ENCODE results near the gene WRAP73. TPM values are rescaled to one million over a fixed set of nuclear protein-coding genes. Genes with fewer than 3 reads are reported as not detected.

Gene WRAP73
- total and polyA plus RNA-seq, 4 donors = 12.3 to 22.8 (median 14.9) TPM

DNA sequence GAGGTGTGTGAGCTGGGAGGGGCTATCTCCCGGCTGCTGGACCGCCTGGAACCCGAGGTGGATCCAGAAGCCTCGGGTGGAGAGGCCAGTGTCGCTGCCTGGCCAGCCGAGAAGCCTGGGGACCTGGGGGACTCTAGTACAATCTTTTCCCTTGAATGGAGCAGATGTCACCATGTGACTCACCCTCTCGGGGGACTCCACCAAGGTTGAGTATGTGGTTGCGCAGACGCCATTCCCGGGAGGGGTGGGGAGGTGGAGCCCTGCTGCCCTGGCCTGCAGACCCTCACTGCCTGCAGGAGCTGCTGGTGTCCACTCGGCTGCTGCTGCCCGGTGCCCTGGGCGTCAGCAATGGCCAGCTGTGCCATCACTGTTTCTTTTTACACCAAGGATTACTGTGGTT, 42.7 kb upstream of the WRAP73 start:
- H3K4me1 ChIP-seq (ENCODE audit: control insufficient read depth, insufficient read depth, low read length) = peaks cover 28% of the 10 kb centered on the region

DNA sequence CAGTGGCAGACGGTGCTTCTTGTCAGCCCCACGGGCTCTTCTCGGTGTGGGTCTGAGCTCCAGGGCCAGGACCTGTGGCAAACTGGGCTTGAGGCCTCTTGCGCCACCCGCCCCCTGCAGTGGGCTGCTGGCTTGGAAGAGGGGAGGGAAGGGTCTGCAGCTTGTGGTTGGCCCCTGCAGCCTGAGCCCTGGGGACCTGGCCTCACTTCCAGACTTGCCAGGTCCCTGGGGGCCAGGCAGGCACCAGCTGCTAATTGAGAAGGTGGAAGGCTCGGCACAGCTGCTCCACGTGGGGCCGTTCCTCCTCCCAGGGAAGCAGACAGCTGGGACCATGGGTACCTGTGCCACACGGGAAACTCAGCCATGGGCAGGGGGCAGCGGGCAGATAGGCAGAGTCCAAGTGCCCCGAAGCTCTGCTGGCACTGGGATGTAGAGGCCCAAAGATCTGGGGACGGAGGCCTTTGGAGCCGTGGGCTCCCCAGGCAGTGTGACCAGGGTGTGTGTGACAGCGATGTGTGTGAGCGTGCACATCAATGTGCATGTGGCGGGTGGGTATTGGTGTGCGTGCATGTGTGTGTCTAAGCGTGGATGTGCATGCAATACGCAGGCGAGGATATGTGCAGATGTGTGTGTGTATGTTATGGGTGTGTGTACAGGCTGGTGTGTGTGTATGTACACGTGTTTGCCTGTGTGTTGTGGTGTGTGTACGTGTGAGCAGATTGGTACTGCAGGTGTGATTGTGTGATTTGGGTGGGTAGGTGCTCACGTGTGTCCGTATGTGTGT, 41.7 kb upstream of the WRAP73 start:
- no peak for DNase-seq (ENCODE audit: low read depth in 4 of 6, low spot score in 6 of 6)
- Histone ChIP-seq H3K4me1 (ENCODE audit: control insufficient read depth, insufficient read depth, low read length) (peaks cover 27% of the 10 kb centered on the region), H3K4me3 (ENCODE audit: low read depth, low read length) (no peak overlapping the region), H3K9me3 (ENCODE audit: control insufficient read depth, insufficient read depth, low read length) (no peaks in the 10 kb centered on the region), H3K36me3 (ENCODE audit: control insufficient read depth, insufficient read depth, low read length) (peaks cover 7% of the 10 kb centered on the region), H3K27me3 (ENCODE audit: control insufficient read depth, insufficient read depth, low read length) (peaks cover 8% of the 10 kb centered on the region), H3K27ac (ENCODE audit: low read depth, low read length) (no peak overlapping the region)
- WGBS (ENCODE audit: insufficient coverage) = 78% methylated on average over 24 of the region's 24 CpGs

More for the DNA sequence above, 42.7 kb upstream of the WRAP73 start:
- Histone ChIP-seq H3K36me3 (ENCODE audit: control insufficient read depth, insufficient read depth, low read length) (peaks cover 7% of the 10 kb centered on the region), H3K4me3 (ENCODE audit: low read depth, low read length) (no peak overlapping the region), H3K9me3 (ENCODE audit: control insufficient read depth, insufficient read depth, low read length) (no peaks in the 10 kb centered on the region), H3K27me3 (ENCODE audit: control insufficient read depth, insufficient read depth, low read length) (peaks cover 5% of the 10 kb centered on the region), H3K27ac (ENCODE audit: low read depth, low read length) (no peak overlapping the region)
- 65% methylated on average over 13 of the region's 13 CpGs for WGBS (ENCODE audit: insufficient coverage)
- peak in 1 of 6 donors; percentile 22 for DNase-seq (ENCODE audit: low read depth in 4 of 6, low spot score in 6 of 6)

DNA sequence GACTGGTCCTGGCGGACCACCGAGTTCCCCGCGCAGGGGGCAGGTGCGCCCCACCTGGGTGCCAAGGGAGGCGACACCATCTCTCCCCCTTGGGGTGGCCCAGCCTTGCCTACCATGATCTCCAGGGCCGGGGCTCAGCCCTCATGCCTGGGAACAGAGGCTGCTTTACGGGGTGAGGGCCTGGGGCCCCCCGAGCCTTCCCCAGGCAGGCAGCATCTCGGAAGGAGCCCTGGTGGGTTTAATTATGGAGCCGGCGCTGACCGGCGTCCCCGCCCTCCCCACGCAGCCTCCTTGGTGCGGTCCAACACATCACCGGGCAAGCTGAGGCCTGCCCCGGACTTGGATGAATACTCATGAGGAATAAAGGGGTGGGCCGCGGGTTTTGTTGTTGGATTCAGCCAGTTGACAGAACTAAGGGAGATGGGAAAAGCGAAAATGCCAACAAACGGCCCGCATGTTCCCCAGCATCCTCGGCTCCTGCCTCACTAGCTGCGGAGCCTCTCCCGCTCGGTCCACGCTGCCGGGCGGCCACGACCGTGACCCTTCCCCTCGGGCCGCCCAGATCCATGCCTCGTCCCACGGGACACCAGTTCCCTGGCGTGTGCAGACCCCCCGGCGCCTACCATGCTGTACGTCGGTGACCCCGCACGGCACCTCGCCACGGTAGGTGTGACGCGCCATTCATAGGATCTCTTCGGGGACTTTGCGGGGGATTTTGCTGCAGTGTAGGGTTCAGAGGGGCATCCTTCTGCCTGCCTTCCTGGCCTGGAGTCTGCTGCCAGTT, 40.6 kb upstream of the WRAP73 start:
- Histone ChIP-seq H3K27ac (ENCODE audit: low read depth, low read length) (no peak overlapping the region), H3K36me3 (ENCODE audit: control insufficient read depth, insufficient read depth, low read length) (peaks cover 7% of the 10 kb centered on the region), H3K27me3 (ENCODE audit: control insufficient read depth, insufficient read depth, low read length) (peaks cover 6% of the 10 kb centered on the region), H3K9me3 (ENCODE audit: control insufficient read depth, insufficient read depth, low read length) (no peaks in the 10 kb centered on the region), H3K4me3 (ENCODE audit: low read depth, low read length) (no peak overlapping the region), H3K4me1 (ENCODE audit: control insufficient read depth, insufficient read depth, low read length) (peaks cover 18% of the 10 kb centered on the region)
- 88% methylated on average over 45 of the region's 50 CpGs for WGBS (ENCODE audit: insufficient coverage)
- no peak for DNase-seq (ENCODE audit: low read depth in 4 of 6, low spot score in 6 of 6)

DNA sequence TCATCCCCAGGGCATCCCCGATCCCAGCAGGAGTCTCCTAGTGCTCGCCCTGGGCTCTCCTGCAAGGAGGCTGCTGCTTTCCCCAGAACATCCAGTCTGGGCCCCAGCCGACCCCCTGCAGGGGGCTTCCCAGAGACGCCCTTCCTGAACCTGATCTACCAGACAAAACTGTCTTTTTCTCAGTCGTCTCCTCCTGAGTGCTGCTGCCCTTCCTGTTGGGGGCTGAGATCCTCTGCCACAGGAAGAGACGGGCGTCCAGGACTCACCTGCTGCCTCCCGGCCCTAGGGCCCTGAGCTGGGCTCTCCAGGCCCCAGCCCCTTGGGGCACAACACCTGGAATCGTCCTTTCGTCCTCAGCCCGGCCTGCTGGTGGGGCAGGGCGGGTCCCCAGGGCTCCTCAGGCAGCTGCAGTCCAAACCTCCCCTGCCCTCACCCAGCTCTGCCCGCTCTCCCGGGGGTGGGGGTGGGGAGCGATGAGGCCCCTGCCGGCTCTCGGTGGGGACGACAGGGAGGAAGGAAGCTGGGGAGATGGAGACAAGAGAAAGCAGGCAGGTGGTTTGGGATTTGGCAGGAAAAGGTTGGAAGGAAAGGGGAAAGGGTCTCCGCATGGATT, 39.3 kb upstream of the WRAP73 start:
- H3K4me3 ChIP-seq (ENCODE audit: low read depth, low read length) = no peak overlapping the region
- peaks cover 16% of the 10 kb centered on the region for H3K4me1 ChIP-seq (ENCODE audit: control insufficient read depth, insufficient read depth, low read length)
- H3K36me3 ChIP-seq (ENCODE audit: control insufficient read depth, insufficient read depth, low read length) = peaks cover 7% of the 10 kb centered on the region
- DNase-seq (ENCODE audit: low read depth in 4 of 6, low spot score in 6 of 6) = no peak
- H3K9me3 ChIP-seq (ENCODE audit: control insufficient read depth, insufficient read depth, low read length) = no peaks in the 10 kb centered on the region
- no peak overlapping the region for H3K27ac ChIP-seq (ENCODE audit: low read depth, low read length)
- H3K27me3 ChIP-seq (ENCODE audit: control insufficient read depth, insufficient read depth, low read length) = peaks cover 5% of the 10 kb centered on the region
- WGBS (ENCODE audit: insufficient coverage) = 55% methylated on average over 16 of the region's 19 CpGs

DNA sequence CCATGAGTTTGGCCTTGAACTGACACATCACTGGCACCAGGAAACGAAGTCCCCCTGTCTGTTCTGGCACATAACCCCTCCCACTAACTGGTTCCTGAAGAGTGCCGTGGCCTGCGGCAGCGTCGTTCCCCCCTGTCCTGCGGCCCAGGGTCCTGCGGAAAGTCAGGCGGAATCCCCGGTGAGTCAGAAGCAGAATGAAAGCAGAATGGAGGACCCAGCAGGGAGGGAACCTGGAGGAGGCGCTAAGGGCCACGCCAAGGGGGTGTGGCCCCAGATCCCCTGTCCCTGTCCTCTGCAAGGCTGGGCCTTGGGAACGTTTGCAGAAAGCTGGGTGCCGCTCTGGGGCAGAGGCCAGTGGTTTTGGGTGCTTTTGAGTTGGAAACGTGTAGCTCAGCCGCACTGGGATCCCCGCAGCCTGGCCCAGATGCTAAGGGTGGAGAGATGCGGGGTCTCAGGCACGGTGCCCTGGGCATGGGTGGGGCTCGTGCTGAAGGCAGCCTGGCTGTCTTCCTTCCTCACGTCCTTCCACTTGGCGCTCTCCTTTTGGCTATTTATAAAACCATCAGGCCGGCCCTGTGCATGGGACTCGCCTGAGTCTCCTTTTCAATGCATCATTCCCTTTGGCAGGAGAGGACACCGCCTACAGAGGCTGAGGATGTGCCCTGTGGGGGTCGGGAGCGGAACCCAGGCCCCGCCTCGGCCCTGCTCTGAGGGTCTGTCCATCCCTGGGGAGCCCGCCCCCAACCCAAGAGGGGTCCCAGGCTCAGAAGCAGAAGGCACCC, 38.6 kb upstream of the WRAP73 start:
- 53% methylated on average over 28 of the region's 29 CpGs for WGBS (ENCODE audit: insufficient coverage)
- Histone ChIP-seq H3K9me3 (ENCODE audit: control insufficient read depth, insufficient read depth, low read length) (no peaks in the 10 kb centered on the region), H3K4me3 (ENCODE audit: low read depth, low read length) (no peak overlapping the region), H3K36me3 (ENCODE audit: control insufficient read depth, insufficient read depth, low read length) (peaks cover 7% of the 10 kb centered on the region), H3K27me3 (ENCODE audit: control insufficient read depth, insufficient read depth, low read length) (peaks cover 10% of the 10 kb centered on the region), H3K4me1 (ENCODE audit: control insufficient read depth, insufficient read depth, low read length) (peaks cover 23% of the 10 kb centered on the region), H3K27ac (ENCODE audit: low read depth, low read length) (no peak overlapping the region)
- DNase-seq (ENCODE audit: low read depth in 4 of 6, low spot score in 6 of 6) = no peak

DNA sequence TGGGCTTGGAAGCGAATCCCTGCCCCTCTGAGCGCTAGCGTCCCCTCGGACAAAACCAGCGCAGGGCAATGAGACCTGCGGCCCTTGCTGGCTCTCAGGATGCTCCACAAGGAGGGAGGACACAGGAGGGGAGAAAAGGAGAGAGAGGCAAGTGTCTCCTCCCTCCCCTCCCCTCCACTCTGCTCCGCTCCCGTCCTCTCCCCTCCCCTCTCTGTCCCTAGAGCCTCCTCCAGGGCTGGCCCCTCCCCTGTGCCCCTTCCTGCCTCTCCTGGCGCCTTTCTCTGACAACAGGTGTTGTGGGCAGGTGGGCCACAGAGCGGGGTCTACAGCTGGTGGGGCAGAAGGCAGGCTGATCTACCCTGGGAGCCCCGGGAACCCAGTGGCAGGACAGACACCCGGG, 37.6 kb upstream of the WRAP73 start:
- 73% methylated on average over 7 of the region's 12 CpGs for WGBS (ENCODE audit: insufficient coverage)
- H3K36me3 ChIP-seq (ENCODE audit: control insufficient read depth, insufficient read depth, low read length) = peaks cover 7% of the 10 kb centered on the region
- no peak for DNase-seq (ENCODE audit: low read depth in 4 of 6, low spot score in 6 of 6)
- H3K4me3 ChIP-seq (ENCODE audit: low read depth, low read length) = no peak overlapping the region
- H3K4me1 ChIP-seq (ENCODE audit: control insufficient read depth, insufficient read depth, low read length) = peaks cover 17% of the 10 kb centered on the region
- no peak overlapping the region for H3K27ac ChIP-seq (ENCODE audit: low read depth, low read length)
- no peaks in the 10 kb centered on the region for H3K9me3 ChIP-seq (ENCODE audit: control insufficient read depth, insufficient read depth, low read length)
- peaks cover 13% of the 10 kb centered on the region for H3K27me3 ChIP-seq (ENCODE audit: control insufficient read depth, insufficient read depth, low read length)

DNA sequence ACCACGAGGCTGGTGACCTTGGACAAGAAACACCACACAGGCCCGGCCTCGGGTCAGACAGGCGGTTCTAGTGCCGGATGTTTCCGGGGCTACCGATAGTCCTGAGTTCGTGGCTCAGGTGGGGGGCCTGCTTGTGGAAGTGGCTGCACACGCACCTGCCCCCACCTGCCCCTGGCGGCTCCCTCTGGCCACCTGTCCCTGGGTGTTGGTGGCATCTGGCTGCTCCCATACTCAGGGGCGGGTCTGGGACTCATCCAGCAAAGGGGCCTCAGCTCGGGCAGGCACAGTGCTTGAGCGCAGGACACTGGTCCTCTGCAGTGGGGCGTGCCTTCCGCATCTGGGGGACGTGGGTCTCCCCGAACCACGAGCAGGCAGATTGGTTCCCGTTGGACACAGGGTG, 36.0 kb upstream of the WRAP73 start:
- DNase-seq (ENCODE audit: low read depth in 4 of 6, low spot score in 6 of 6) = no peak
- Histone ChIP-seq H3K4me3 (ENCODE audit: low read depth, low read length) (no peak overlapping the region), H3K4me1 (ENCODE audit: control insufficient read depth, insufficient read depth, low read length) (peaks cover 15% of the 10 kb centered on the region), H3K36me3 (ENCODE audit: control insufficient read depth, insufficient read depth, low read length) (peaks cover 7% of the 10 kb centered on the region), H3K9me3 (ENCODE audit: control insufficient read depth, insufficient read depth, low read length) (no peaks in the 10 kb centered on the region), H3K27ac (ENCODE audit: low read depth, low read length) (no peak overlapping the region), H3K27me3 (ENCODE audit: control insufficient read depth, insufficient read depth, low read length) (peaks cover 13% of the 10 kb centered on the region)
- 85% methylated on average over 19 of the region's 19 CpGs for whole genome bisulfite sequencing (ENCODE audit: insufficient coverage)

DNA sequence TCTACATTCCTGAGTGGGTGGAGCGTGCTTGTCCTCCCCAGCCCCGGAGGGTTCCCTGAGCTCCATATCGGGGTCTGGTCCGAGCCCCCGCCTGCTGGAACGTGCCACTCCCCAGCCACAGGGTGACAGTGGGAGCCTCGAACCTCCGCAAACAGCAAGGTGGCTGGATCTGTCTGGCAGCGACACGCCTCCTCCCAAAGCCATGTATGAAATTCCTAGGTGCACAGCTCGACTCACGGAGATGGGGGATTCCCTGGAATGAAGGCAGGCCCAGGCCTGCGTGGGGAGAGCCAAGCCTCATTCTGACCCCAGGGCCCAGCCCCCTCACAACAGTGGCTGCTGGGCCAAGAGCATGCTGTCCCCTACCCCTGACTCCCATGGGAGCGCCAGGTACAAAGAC, 35.3 kb upstream of the WRAP73 start:
- DNase-seq (ENCODE audit: low read depth in 4 of 6, low spot score in 6 of 6) = no peak
- H3K27me3 ChIP-seq (ENCODE audit: control insufficient read depth, insufficient read depth, low read length) = peaks cover 13% of the 10 kb centered on the region
- WGBS (ENCODE audit: insufficient coverage) = 86% methylated on average over 14 of the region's 14 CpGs

DNA sequence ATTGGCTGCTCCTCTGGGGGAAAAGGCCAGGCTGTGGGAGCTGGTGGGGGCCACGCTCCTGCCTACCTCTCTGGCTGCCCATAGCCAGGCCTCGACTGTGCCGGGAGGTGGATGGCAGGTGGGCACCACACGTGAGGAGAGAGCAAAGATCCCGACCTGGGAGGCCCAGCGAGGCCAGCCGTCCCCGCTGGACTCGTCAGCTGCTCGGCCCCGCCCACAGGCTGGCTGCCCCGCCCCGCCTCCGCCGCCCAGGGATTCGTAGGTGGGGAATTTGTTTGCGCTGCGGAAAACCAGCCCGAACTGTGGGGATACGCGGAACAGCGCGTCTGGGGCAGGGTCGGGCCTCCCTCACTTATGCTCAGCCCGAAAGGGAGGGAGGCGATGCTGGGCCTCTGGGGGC, 34.1 kb upstream of the WRAP73 start:
- 7% methylated on average over 26 of the region's 26 CpGs for WGBS (ENCODE audit: insufficient coverage)
- DNase-seq (ENCODE audit: low read depth in 4 of 6, low spot score in 6 of 6) = no peak
- Histone ChIP-seq H3K27me3 (ENCODE audit: control insufficient read depth, insufficient read depth, low read length) (peaks cover 13% of the 10 kb centered on the region), H3K4me1 (ENCODE audit: control insufficient read depth, insufficient read depth, low read length) (peaks cover 15% of the 10 kb centered on the region), H3K27ac (ENCODE audit: low read depth, low read length) (no peak overlapping the region), H3K36me3 (ENCODE audit: control insufficient read depth, insufficient read depth, low read length) (peaks cover 3% of the 10 kb centered on the region), H3K9me3 (ENCODE audit: control insufficient read depth, insufficient read depth, low read length) (no peaks in the 10 kb centered on the region), H3K4me3 (ENCODE audit: low read depth, low read length) (no peak overlapping the region)

More for the DNA sequence above, 35.3 kb upstream of the WRAP73 start:
- peaks cover 7% of the 10 kb centered on the region for H3K36me3 ChIP-seq (ENCODE audit: control insufficient read depth, insufficient read depth, low read length)
- H3K4me1 ChIP-seq (ENCODE audit: control insufficient read depth, insufficient read depth, low read length) = peaks cover 15% of the 10 kb centered on the region
- H3K9me3 ChIP-seq (ENCODE audit: control insufficient read depth, insufficient read depth, low read length) = no peaks in the 10 kb centered on the region
- no peak overlapping the region for H3K27ac ChIP-seq (ENCODE audit: low read depth, low read length)
- H3K4me3 ChIP-seq (ENCODE audit: low read depth, low read length) = no peak overlapping the region

Data from spinal cord (tissue), 10 donors.